ENCODE data around the gene ID3. TPM values are rescaled to one million over a fixed set of nuclear protein-coding genes. Genes with fewer than 3 reads are reported as not detected.
"Not testable (repeated sequence)": the region's sequence is repeated elsewhere in the genome, so short reads cannot be mapped to it uniquely, and the experiment has no call there.

The ID3 gene
- total RNA-seq, 6 experiments from 2014 or later = 560 to 690 (median 604) TPM

- Mint-ChIP-seq H3K27ac (no peak overlapping the region), H3K27me3 (ENCODE audit: insufficient read depth) (no peaks in the 10 kb centered on the region), H3K36me3 (ENCODE audit: low read depth) (no peaks in the 10 kb centered on the region), H3K4me3 (no peak overlapping the region), H3K9me3 (no peaks in the 10 kb centered on the region), H3K4me1 (ENCODE audit: low read depth) (peaks cover 36% of the 10 kb centered on the region)
- TF ChIP-seq CTCF (IDR thresholded peaks at IDR 0.05) = no peak
- DNase-seq = no peak
These were observed 12.3 kb downstream of the ID3 start for GRCh38 chr1:23546897-23547584.

- Mint-ChIP-seq H3K4me3 (no peak overlapping the region), H3K27me3 (ENCODE audit: insufficient read depth) (peaks cover 2% of the 10 kb centered on the region; the same call in 1 of the 2 replicates), H3K9me3 (no peaks in the 10 kb centered on the region), H3K36me3 (ENCODE audit: low read depth) (no peaks in the 10 kb centered on the region), H3K4me1 (ENCODE audit: low read depth) (peaks cover 35% of the 10 kb centered on the region), H3K27ac (no peak overlapping the region)
- no peak for DNase-seq
- no peak for TF ChIP-seq CTCF (IDR thresholded peaks at IDR 0.05)
These were observed 13.4 kb downstream of the ID3 start for GRCh38 chr1:23545851-23546250.

DNA sequence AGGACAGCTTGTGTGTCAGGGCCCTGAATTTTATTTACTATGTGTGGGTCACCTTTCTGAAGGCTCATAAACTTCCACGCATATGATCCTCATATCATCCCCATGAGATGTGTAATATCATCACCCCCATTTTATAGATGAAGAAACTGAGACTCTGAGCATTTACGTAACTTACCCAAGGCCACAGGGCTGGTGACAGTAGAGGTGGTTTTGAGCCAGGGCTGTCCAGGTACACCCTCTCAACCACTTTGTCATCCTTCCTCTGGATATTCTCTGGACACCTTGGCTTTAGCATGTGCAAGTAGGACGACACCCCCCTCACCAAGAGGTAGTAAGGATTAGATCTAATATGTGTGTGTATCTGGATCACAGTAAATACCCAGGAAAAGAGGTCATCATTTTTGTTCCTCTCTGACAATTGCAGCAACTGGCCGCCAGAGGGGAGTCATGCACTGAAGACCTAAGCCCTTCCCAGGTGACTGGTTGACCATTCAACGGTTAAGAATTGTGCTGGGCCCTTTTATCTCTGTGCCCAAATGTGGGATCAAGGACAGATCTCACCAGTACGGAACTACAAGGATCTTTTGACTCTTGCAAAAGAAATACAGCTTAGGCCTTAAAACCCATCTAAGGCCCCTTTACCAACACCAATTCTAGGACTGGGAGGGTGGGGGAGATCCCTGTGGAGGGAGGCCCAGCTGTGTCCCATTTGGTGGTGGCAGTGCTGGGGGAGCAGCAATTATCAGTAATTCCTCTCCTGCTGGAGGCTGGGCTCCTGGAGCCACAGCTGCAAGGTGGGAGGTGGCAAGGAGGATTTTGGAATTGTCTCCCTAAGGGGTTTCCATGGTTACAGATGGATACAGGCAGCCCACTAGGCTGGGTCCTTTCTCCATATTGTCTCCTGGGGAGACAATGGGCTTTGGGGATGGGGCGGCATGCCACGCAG, 14.6 kb downstream of the ID3 start:
- no peaks in the 10 kb centered on the region for H3K36me3 Mint-ChIP-seq (ENCODE audit: low read depth)
- H3K4me1 Mint-ChIP-seq (ENCODE audit: low read depth) = peaks cover 41% of the 10 kb centered on the region
- H3K9me3 Mint-ChIP-seq = no peaks in the 10 kb centered on the region
- peaks cover 2% of the 10 kb centered on the region; the same call in 1 of the 2 replicates for H3K27me3 Mint-ChIP-seq (ENCODE audit: insufficient read depth)
- peak; percentile 96 for TF ChIP-seq CTCF (IDR thresholded peaks at IDR 0.05)
- no peak overlapping the region for H3K4me3 Mint-ChIP-seq
- peak overlapping the region; percentile 11; the same call in 1 of the 2 replicates for H3K27ac Mint-ChIP-seq
- peak; percentile 76 for DNase-seq

DNA sequence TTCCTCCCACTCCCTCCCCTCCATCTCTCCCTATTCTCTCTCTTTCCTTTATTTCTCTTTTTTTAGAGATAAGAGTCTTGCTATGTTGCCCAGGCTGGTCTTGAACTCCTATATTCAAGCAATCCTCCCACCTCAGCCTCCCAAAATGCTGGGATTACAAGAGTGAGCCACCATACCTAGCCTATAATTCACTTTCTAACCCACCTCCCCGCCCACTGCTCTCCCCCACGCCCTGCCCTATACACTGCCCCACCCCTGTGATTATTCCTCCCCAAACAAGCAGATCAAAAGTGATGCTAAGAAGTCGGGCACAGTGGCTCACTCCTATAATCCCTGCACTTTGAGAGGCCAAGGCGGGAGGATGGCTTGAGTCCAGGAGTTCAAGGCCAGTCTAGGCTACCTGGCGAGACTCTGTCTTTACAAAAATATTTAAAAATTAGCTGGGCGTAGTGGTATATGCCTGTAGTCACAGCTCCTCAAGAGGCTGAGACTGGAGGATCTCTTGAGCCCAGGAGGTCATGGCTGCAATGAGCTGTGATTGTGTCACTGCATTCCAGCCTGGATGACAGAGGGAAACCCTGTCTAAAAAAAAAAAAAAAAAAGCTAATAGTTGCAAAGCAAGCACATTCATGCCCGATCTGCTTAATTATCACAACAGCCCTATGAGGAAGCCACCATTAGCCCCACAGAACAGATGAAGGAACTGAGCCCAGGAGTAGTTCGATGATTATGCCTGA, 15.4 kb downstream of the ID3 start:
- DNase-seq = peak; percentile 42
- peaks cover 2% of the 10 kb centered on the region; the same call in 1 of the 2 replicates for H3K27me3 Mint-ChIP-seq (ENCODE audit: insufficient read depth)
- H3K4me3 Mint-ChIP-seq = no peak overlapping the region
- peaks cover 40% of the 10 kb centered on the region for H3K4me1 Mint-ChIP-seq (ENCODE audit: low read depth)
- TF ChIP-seq CTCF (IDR thresholded peaks at IDR 0.05) = no peak
- H3K27ac Mint-ChIP-seq = 0 out of 2 replicates have a peak overlapping the region, but pooled peaks have one; percentile 11
- H3K9me3 Mint-ChIP-seq = no peaks in the 10 kb centered on the region
- H3K36me3 Mint-ChIP-seq (ENCODE audit: low read depth) = no peaks in the 10 kb centered on the region

DNA sequence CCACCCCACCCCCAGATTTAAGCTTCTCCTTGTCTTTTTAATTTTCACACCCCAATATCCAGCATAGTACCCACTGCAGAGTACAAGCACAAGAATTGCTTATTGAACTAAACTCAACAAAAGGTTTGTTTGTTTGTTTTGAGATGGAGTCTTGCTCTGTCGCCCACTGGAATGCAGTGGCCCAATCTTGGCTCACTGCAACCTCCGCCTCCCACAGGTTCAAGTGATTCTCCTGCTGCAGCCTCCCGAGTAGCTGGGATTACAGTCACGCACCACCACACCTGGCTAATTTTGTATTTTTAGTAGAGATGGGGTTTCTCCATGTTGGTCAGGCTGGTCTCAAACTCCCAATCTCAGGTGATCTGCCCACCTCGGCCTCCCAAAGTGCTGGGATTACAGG, 16.4 kb downstream of the ID3 start:
- not testable (repeated sequence) for H3K4me3 Mint-ChIP-seq; H3K9me3 Mint-ChIP-seq; DNase-seq; H3K27ac Mint-ChIP-seq; H3K27me3 Mint-ChIP-seq (ENCODE audit: insufficient read depth); H3K36me3 Mint-ChIP-seq (ENCODE audit: low read depth)
- H3K4me1 Mint-ChIP-seq (ENCODE audit: low read depth) = peaks cover 35% of the 10 kb centered on the region

Data from HFFc6 (cell line).